SU-DHL-6 (cell line): ENCODE results near the gene SLC66A1.
A peak's percentile ranks its signal among the peaks of the same experiment; 100 is the strongest.

Source experiments
- H2AFZ ChIP-seq: fragments of 200-600 bp; sonication (generic); 2 replicates; pipeline ENCODE4 v1.6.1; 2014; ENCODE audit warnings: low read depth, mild to moderate bottlenecking, moderate library complexity, mixed read lengths, antibody characterized with exemption, low read length; ENCODE audit not compliant: severe bottlenecking
- H3F3A ChIP-seq: fragments of 200-600 bp; shearing (Covaris generic); 2 replicates; pipeline ENCODE4 v1.6.0; 2016; ENCODE audit warnings: antibody characterized with exemption, mild to moderate bottlenecking; ENCODE audit not compliant: insufficient read depth
- H3K27ac ChIP-seq: fragments of 200-600 bp; sonication (generic); 2 replicates; pipeline ENCODE4 v1.5.1; 2016; ENCODE audit warnings: low read depth, mild to moderate bottlenecking, low read length, moderate library complexity, mixed read lengths
- H3K27me3 ChIP-seq: fragments of 200-600 bp; sonication (generic), shearing (Covaris generic); 2 replicates; pipeline ENCODE4 v1.6.0; 2014; ENCODE audit warnings: mild to moderate bottlenecking, low read length
- H3K36me3 ChIP-seq: fragments of 200-600 bp; sonication (generic); 2 replicates; pipeline ENCODE4 v1.6.1; 2014; ENCODE audit warnings: mild to moderate bottlenecking, low read length, mixed read lengths
- H3K4me2 ChIP-seq: fragments of 300-600, 200-600 bp; shearing (Covaris generic), sonication (generic); 2 replicates; pipeline ENCODE4 v1.6.0; 2014; ENCODE audit warnings: low read length, low read depth, mild to moderate bottlenecking; ENCODE audit not compliant: poor library complexity, severe bottlenecking
- H3K4me3 ChIP-seq: fragments of 200-600 bp; sonication (generic); 2 replicates; pipeline ENCODE4 v1.5.1; 2014; ENCODE audit warnings: antibody characterized with exemption, low read length, mild to moderate bottlenecking, mixed read lengths; ENCODE audit not compliant: insufficient read depth, poor library complexity, severe bottlenecking
- H3K79me2 ChIP-seq: fragments of 200-600 bp; sonication (generic); 2 replicates; pipeline ENCODE4 v1.6.1; 2014; ENCODE audit warnings: mild to moderate bottlenecking, low read length, moderate library complexity; ENCODE audit not compliant: insufficient read depth
- H3K9ac ChIP-seq: fragments of 200-600 bp; sonication (generic); 2 replicates; pipeline ENCODE4 v1.7.0; 2014; ENCODE audit warnings: mild to moderate bottlenecking, low read length
- H3K9me2 ChIP-seq: fragments of 200-600 bp; sonication (generic); replicated peaks from 2 replicates; pipeline ENCODE4 v1.6.1; 2014; ENCODE audit warnings: low read length; ENCODE audit not compliant: insufficient read depth
- H3K9me3 ChIP-seq: fragments of 200-600 bp; sonication (generic); 2 replicates; pipeline ENCODE4 v1.6.1; 2014; ENCODE audit warnings: low read length, mixed read lengths; ENCODE audit not compliant: insufficient read depth
- H4K20me1 ChIP-seq: fragments of 200-600 bp; sonication (generic); 2 replicates; pipeline ENCODE4 v1.6.1; 2014; ENCODE audit warnings: low read depth, mild to moderate bottlenecking, antibody characterized with exemption, low read length, moderate library complexity, mixed read lengths
- EZH2phosphoT487 ChIP-seq: fragments of 200-600 bp; sonication (generic), shearing (Covaris generic); conservative IDR thresholded peaks from 2 replicates; pipeline ENCODE4 v1.6.1; 2018; ENCODE audit warnings: mild to moderate bottlenecking, antibody characterized with exemption, low read length, moderate library complexity, mixed read lengths
- TF ChIP-seq, protein P1 (sequence below): fragments of 200-600 bp; sonication (generic); IDR thresholded peaks from one replicate; pipeline ENCODE4 v1.5.1; 2017; ENCODE audit warnings: antibody characterized with exemption, mild to moderate bottlenecking, low read length, moderate library complexity; ENCODE audit not compliant: insufficient read depth, poor library complexity, severe bottlenecking

Gene SLC66A1

DNA sequence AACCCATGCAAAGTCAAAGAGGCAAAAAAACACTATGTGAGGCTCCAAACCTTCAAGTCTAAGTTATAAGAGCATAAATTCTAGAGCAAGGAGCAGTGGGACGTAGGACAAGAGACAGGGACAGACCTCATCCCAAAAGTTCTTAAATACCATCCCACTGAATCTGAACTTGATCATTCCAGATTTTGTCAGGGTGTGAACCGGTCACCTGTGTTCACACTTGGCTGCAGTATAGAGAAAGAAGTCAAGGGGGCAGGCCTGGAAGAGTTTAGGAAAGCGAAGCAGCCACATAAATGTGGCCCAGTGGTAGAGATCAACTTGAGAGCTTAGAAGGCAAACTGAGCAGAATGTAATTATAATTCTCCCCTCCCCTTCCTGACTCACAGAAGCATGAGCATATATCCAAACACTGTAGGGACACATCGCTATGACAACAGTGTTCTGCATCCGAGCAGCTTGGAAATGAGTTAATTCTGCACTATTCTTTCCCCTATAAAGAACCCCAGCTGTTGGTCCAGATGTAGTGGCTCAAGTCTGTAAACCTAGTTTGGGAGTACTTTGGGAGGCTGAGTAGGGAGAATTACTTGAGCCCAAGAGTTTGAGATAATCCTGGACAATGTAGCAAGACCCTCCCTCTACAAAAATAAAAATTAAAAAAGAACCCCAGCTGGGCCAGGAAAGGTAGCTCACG is 2.9 kb upstream of the SLC66A1 start:
- no peak overlapping the region for H3K4me2 ChIP-seq
- H3K9me3 ChIP-seq, result no peaks in the 10 kb centered on the region
- no peaks in the 10 kb centered on the region for H4K20me1 ChIP-seq
- H3F3A ChIP-seq, result peaks cover 7% of the 10 kb centered on the region; the same call in 1 of the 2 replicates
- no peak for TF ChIP-seq EZH2phosphoT487
- TF ChIP-seq, protein P1, sequence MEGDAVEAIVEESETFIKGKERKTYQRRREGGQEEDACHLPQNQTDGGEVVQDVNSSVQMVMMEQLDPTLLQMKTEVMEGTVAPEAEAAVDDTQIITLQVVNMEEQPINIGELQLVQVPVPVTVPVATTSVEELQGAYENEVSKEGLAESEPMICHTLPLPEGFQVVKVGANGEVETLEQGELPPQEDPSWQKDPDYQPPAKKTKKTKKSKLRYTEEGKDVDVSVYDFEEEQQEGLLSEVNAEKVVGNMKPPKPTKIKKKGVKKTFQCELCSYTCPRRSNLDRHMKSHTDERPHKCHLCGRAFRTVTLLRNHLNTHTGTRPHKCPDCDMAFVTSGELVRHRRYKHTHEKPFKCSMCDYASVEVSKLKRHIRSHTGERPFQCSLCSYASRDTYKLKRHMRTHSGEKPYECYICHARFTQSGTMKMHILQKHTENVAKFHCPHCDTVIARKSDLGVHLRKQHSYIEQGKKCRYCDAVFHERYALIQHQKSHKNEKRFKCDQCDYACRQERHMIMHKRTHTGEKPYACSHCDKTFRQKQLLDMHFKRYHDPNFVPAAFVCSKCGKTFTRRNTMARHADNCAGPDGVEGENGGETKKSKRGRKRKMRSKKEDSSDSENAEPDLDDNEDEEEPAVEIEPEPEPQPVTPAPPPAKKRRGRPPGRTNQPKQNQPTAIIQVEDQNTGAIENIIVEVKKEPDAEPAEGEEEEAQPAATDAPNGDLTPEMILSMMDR, result no peak
- no peak overlapping the region for H2AFZ ChIP-seq
- H3K36me3 ChIP-seq, result no peaks in the 10 kb centered on the region
- no peak overlapping the region for H3K9ac ChIP-seq
- no peak overlapping the region for H3K27ac ChIP-seq
- no peaks in the 10 kb centered on the region for H3K9me2 ChIP-seq
- no peak overlapping the region for H3K4me3 ChIP-seq
- no peaks in the 10 kb centered on the region for H3K79me2 ChIP-seq
- no peaks in the 10 kb centered on the region for H3K27me3 ChIP-seq

DNA sequence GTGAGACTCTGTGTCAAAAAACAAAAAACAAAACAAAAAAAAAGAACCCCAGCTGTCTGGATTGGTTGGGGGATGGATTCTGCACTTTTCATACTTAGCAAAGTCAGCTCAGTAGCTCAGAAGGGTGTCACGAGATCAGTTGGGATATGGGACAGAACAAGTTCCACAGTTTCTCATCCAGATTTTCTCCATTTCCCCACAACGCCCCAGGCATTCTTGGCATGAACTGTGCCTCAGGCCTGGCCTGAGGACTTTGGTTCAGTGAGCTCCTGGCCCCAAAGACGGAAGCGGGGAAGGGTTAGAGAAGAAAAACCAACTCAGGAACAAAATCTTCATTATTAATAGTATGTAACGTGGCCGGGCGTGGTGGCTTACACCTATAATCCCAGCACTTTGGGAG is 2.1 kb upstream of the SLC66A1 start:
- TF ChIP-seq EZH2phosphoT487, result no peak
- TF ChIP-seq, protein P1, result no peak
- H3K9ac ChIP-seq, result no peak overlapping the region
- no peak overlapping the region for H3K4me2 ChIP-seq
- peaks cover 7% of the 10 kb centered on the region; the same call in 1 of the 2 replicates for H3F3A ChIP-seq
- H3K36me3 ChIP-seq, result no peaks in the 10 kb centered on the region
- H3K27me3 ChIP-seq, result no peaks in the 10 kb centered on the region
- no peaks in the 10 kb centered on the region for H3K79me2 ChIP-seq
- no peaks in the 10 kb centered on the region for H3K9me3 ChIP-seq
- no peaks in the 10 kb centered on the region for H4K20me1 ChIP-seq
- no peak overlapping the region for H2AFZ ChIP-seq
- no peak overlapping the region for H3K4me3 ChIP-seq
- no peaks in the 10 kb centered on the region for H3K9me2 ChIP-seq
- H3K27ac ChIP-seq, result no peak overlapping the region

DNA sequence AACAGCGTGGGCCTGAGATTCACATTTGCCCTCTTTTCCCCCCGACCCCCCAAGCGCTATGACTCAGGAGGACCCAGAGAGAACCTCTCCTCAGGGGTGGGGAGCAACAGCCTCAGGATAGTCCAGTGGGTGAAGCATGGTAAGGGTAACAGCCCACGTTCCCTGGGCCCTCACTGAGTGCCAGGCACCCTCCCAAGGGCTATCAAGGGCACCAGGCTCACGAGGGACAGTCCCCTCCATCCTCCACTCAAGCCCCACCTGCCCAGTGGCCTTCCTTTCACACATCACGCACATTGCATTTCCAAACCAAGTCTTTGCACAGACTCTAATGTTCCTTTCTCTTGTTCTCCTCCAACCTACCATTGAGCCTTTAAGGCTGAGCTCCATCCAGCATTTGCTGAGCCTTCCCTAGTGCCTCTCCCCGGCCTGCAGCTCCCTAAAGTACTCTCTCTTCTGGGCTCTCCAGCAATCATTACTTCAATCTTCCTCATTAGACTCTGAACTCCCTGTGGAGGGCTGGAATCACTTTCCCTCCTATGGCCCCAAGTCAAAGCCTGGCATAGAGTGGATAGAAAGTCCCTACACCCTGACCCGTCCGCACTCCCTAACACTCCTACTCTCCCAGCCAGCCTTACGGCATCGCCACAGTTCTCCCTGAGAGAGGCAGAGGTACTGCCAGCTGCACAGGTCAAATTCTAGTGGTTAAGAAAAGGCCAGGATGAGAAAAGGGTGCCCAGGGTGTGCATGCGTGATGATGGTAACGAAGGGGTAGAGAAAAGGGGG is 1.2 kb upstream of the SLC66A1 start:
- H3K36me3 ChIP-seq, result no peaks in the 10 kb centered on the region
- no peak overlapping the region for H3K27ac ChIP-seq
- H2AFZ ChIP-seq, result peak overlapping the region; percentile 94
- H3K27me3 ChIP-seq, result no peaks in the 10 kb centered on the region
- no peaks in the 10 kb centered on the region for H4K20me1 ChIP-seq
- H3K9ac ChIP-seq, result peak overlapping the region; percentile 96
- no peaks in the 10 kb centered on the region for H3K9me2 ChIP-seq
- peak overlapping the region; percentile 93 for H3K4me3 ChIP-seq
- TF ChIP-seq, protein P1, result no peak
- TF ChIP-seq EZH2phosphoT487, result no peak
- H3K79me2 ChIP-seq, result no peaks in the 10 kb centered on the region
- H3K9me3 ChIP-seq, result no peaks in the 10 kb centered on the region
- peaks cover 7% of the 10 kb centered on the region; the same call in 1 of the 2 replicates for H3F3A ChIP-seq
- H3K4me2 ChIP-seq, result peak overlapping the region; percentile 77
